ENCODE measurements around the gene TMIGD3. TPM values are rescaled to one million over a fixed set of nuclear protein-coding genes. Genes with fewer than 3 reads are reported as not detected.

The TMIGD3 gene
- total RNA-seq, 1 donor from 2014 or later = 9.0 TPM

- ATAC-seq (no peak), DNase-seq (no peak)
- Histone ChIP-seq H3K27me3 (ENCODE audit: low read depth) (no peaks in the 10 kb centered on the region), H3K27ac (no peak overlapping the region), H3K4me1 (no peaks in the 10 kb centered on the region), H3K4me3 (no peak overlapping the region), H3K36me3 (no peaks in the 10 kb centered on the region), H3K9me3 (no peaks in the 10 kb centered on the region)
- TF ChIP-seq CTCF (IDR thresholded peaks at IDR 0.05) = no peak
- intact Hi-C loops (cut with DNase I) = no loop called here
Measured at GRCh38 chr1:111496398-111496797, 7.0 kb downstream of the TMIGD3 start.

GRCh38 chr1:111491070-111491469, 12.4 kb downstream of the TMIGD3 start:
- Histone ChIP-seq H3K27me3 (ENCODE audit: low read depth) (no peaks in the 10 kb centered on the region), H3K9me3 (no peaks in the 10 kb centered on the region), H3K36me3 (no peaks in the 10 kb centered on the region), H3K27ac (peak overlapping the region; percentile 70), H3K4me3 (no peak overlapping the region), H3K4me1 (peaks cover 16% of the 10 kb centered on the region)
- intact Hi-C loops (cut with DNase I) = no loop called here
- TF ChIP-seq CTCF (IDR thresholded peaks at IDR 0.05) = no peak
- DNase-seq (no peak), ATAC-seq (no peak)

GRCh38 chr1:111490220-111490619, 13.2 kb downstream of the TMIGD3 start:
- Histone ChIP-seq H3K9me3 (no peaks in the 10 kb centered on the region), H3K27me3 (ENCODE audit: low read depth) (no peaks in the 10 kb centered on the region), H3K36me3 (no peaks in the 10 kb centered on the region), H3K27ac (peak overlapping the region; percentile 70), H3K4me1 (peaks cover 16% of the 10 kb centered on the region), H3K4me3 (no peak overlapping the region)
- DNase-seq (no peak), ATAC-seq (no peak)
- intact Hi-C loops (cut with DNase I) = no loop called here
- no peak for TF ChIP-seq CTCF (IDR thresholded peaks at IDR 0.05)

- ATAC-seq = peak; percentile 80
- Histone ChIP-seq H3K36me3 (no peaks in the 10 kb centered on the region), H3K27ac (peak overlapping the region; percentile 70), H3K4me3 (no peak overlapping the region), H3K27me3 (ENCODE audit: low read depth) (no peaks in the 10 kb centered on the region), H3K4me1 (peaks cover 16% of the 10 kb centered on the region), H3K9me3 (no peaks in the 10 kb centered on the region)
- no peak for DNase-seq
- intact Hi-C loops (cut with DNase I) = loop anchor here (10.0 kb wide), 1 partner anchor 275 kb away; no protein-coding TSS in a partner anchor
- no peak for TF ChIP-seq CTCF (IDR thresholded peaks at IDR 0.05)
Measured at GRCh38 chr1:111489604-111490003, 13.8 kb downstream of the TMIGD3 start.

- Histone ChIP-seq H3K4me1 (peaks cover 16% of the 10 kb centered on the region), H3K27me3 (ENCODE audit: low read depth) (no peaks in the 10 kb centered on the region), H3K36me3 (no peaks in the 10 kb centered on the region), H3K4me3 (no peak overlapping the region), H3K9me3 (no peaks in the 10 kb centered on the region), H3K27ac (no peak overlapping the region)
- intact Hi-C loops (cut with DNase I) = loop anchor here (10.0 kb wide), 1 partner anchor 276 kb away; no protein-coding TSS in a partner anchor
- DNase-seq (no peak), ATAC-seq (no peak)
- TF ChIP-seq CTCF (IDR thresholded peaks at IDR 0.05) = no peak
Measured at GRCh38 chr1:111488669-111489068, 14.8 kb downstream of the TMIGD3 start.

- DNase-seq = no peak
- no peaks in the 10 kb centered on the region for H3K36me3 ChIP-seq
- no peak for TF ChIP-seq CTCF (IDR thresholded peaks at IDR 0.05)
- intact Hi-C loops (cut with DNase I) = loop anchor here (10.0 kb wide), 1 partner anchor 278 kb away; no protein-coding TSS in a partner anchor
- peaks cover 16% of the 10 kb centered on the region for H3K4me1 ChIP-seq
- no peaks in the 10 kb centered on the region for H3K27me3 ChIP-seq (ENCODE audit: low read depth)
- no peak overlapping the region for H3K27ac ChIP-seq
- no peaks in the 10 kb centered on the region for H3K9me3 ChIP-seq
- ATAC-seq = no peak
- no peak overlapping the region for H3K4me3 ChIP-seq
Measured at GRCh38 chr1:111487133-111487532, 16.3 kb downstream of the TMIGD3 start.

Data from lower lobe of right lung (tissue), 2 donors.